Neural cell (in vitro differentiated cells): ENCODE data around the gene LGALS1. TPM values are rescaled to one million over a fixed set of nuclear protein-coding genes. Genes with fewer than 3 reads are reported as not detected.

Source experiments
- H2AFZ ChIP-seq: fragments of 200-600, 300-800 bp; sonication (generic), shearing (Covaris generic); 2 replicates; pipeline ENCODE4 v1.6.0; 2014; ENCODE audit warnings: low read depth, mild to moderate bottlenecking, antibody characterized with exemption, low read length, moderate library complexity
- H3F3A ChIP-seq: fragments of 200-600 bp; shearing (Covaris generic); 2 replicates; pipeline ENCODE4 v1.6.1; 2016; ENCODE audit warnings: mild to moderate bottlenecking, moderate library complexity, mixed read lengths, antibody characterized with exemption, low read length; ENCODE audit not compliant: insufficient read depth, poor library complexity, severe bottlenecking
- H3K27ac ChIP-seq: fragments of 200-600, 300-800 bp; sonication (generic), shearing (Covaris generic); 2 replicates; pipeline ENCODE4 v1.5.1; 2014; ENCODE audit warnings: mild to moderate bottlenecking, low read length, moderate library complexity
- H3K27me3 ChIP-seq: fragments of 300-800, 200-600 bp; sonication (generic), shearing (Covaris generic); 2 replicates; pipeline ENCODE4 v1.6.0; 2014; ENCODE audit warnings: mild to moderate bottlenecking, low read depth, low read length, moderate library complexity; ENCODE audit not compliant: insufficient read depth
- H3K36me3 ChIP-seq: fragments of 300-800, 200-600 bp; sonication (generic), shearing (Covaris generic); 2 replicates; pipeline ENCODE4 v1.5.1; 2014; ENCODE audit warnings: mild to moderate bottlenecking, antibody characterized with exemption, low read length, moderate library complexity; ENCODE audit not compliant: insufficient read depth
- H3K4me2 ChIP-seq: fragments of 300-800, 200-600 bp; sonication (generic), shearing (Covaris generic); 2 replicates; pipeline ENCODE4 v1.6.0; 2014; ENCODE audit warnings: mild to moderate bottlenecking, low read length
- H3K4me3 ChIP-seq: fragments of 300-800, 200-600 bp; sonication (generic), shearing (Covaris generic); 2 replicates; pipeline ENCODE4 v1.5.1; 2014; ENCODE audit warnings: mild to moderate bottlenecking, low read length, moderate library complexity
- H3K79me2 ChIP-seq: fragments of 200-600 bp; shearing (Covaris generic); replicated peaks from 2 replicates; pipeline ENCODE4 v1.6.0; 2014; ENCODE audit warnings: mild to moderate bottlenecking, low read length, moderate library complexity; ENCODE audit not compliant: insufficient read depth
- H3K9ac ChIP-seq: fragments of 300-800, 200-600 bp; sonication (generic), shearing (Covaris generic); 2 replicates; pipeline ENCODE4 v1.6.1; 2016; ENCODE audit warnings: mild to moderate bottlenecking, low read length, mixed read lengths
- H3K9me2 ChIP-seq: fragments of 200-600 bp; shearing (Covaris generic); 2 replicates; pipeline ENCODE4 v1.6.1; 2016; ENCODE audit warnings: mild to moderate bottlenecking, low read length, mixed read lengths; ENCODE audit not compliant: insufficient read depth
- H3K9me3 ChIP-seq: fragments of 200-600, 300-800 bp; sonication (generic), shearing (Covaris generic); 2 replicates; pipeline ENCODE4 v1.6.1; 2016; ENCODE audit warnings: mild to moderate bottlenecking, mixed run types, low read length, moderate library complexity, mixed read lengths
- H4K20me1 ChIP-seq: fragments of 200-600 bp; shearing (Covaris generic); 2 replicates; pipeline ENCODE4 v1.6.1; 2016; ENCODE audit warnings: mild to moderate bottlenecking, mixed run types; ENCODE audit not compliant: insufficient read depth
- CTCF ChIP-seq: fragments of 450-650 bp; IDR thresholded peaks from 2 replicates; pipeline ENCODE4 v1.5.1; 2014; ENCODE audit warnings: antibody characterized with exemption, mild to moderate bottlenecking, moderate library complexity; ENCODE audit not compliant: poor library complexity, severe bottlenecking
- EP300 ChIP-seq: fragments of 450-650 bp; conservative IDR thresholded peaks from 2 replicates; pipeline ENCODE4 v1.6.1; 2014; ENCODE audit warnings: antibody characterized with exemption, mild to moderate bottlenecking, moderate library complexity; ENCODE audit not compliant: poor library complexity, severe bottlenecking
- EZH2 ChIP-seq: fragments of 200-600, 300-800 bp; shearing (Covaris generic), sonication (generic); IDR thresholded peaks from 2 replicates; pipeline ENCODE4 v1.6.1; 2014; ENCODE audit warnings: antibody characterized with exemption, low read length, borderline replicate concordance, mild to moderate bottlenecking; ENCODE audit not compliant: insufficient read depth, poor library complexity, severe bottlenecking
- MXI1 ChIP-seq: fragments of 450-650 bp; conservative IDR thresholded peaks from 2 replicates; pipeline ENCODE4 v1.6.1; 2014; ENCODE audit warnings: antibody characterized with exemption, mild to moderate bottlenecking; ENCODE audit not compliant: poor library complexity, severe bottlenecking
- POLR2AphosphoS5 ChIP-seq: IDR thresholded peaks from 2 replicates; pipeline ENCODE4 v1.6.1; 2012
- RAD21 ChIP-seq: fragments of 450-650 bp; conservative IDR thresholded peaks from 2 replicates; pipeline ENCODE4 v1.6.1; 2014; ENCODE audit warnings: antibody characterized with exemption, mild to moderate bottlenecking, moderate library complexity
- SMC3 ChIP-seq: fragments of 450-650 bp; conservative IDR thresholded peaks from 2 replicates; pipeline ENCODE4 v1.6.1; 2014; ENCODE audit warnings: antibody characterized with exemption, mild to moderate bottlenecking, moderate library complexity; ENCODE audit not compliant: poor library complexity
- TAF1 ChIP-seq: IDR thresholded peaks from 2 replicates; pipeline ENCODE4 v1.6.1; 2012; ENCODE audit warnings: low read depth
- polyA plus RNA-seq: library from polyadenylated mRNA; depleted of rRNA; stranded (reverse); fragments of >200 nt; gene quantifications from 2 replicates; pipeline ENCODE4 v1.2.3, GENCODE V29; 2014
- small RNA-seq, 3 experiments: library from RNA; depleted of rRNA; stranded (forward); fragments of <200 nt; gene quantifications; one replicate each; pipeline ENCODE3, GENCODE V24; 2012
- TF ChIP-seq, protein P1 (sequence below): IDR thresholded peaks from 2 replicates; pipeline ENCODE4 v1.6.1; 2012; ENCODE audit warnings: borderline replicate concordance

Gene LGALS1
- polyA plus RNA-seq, 1 donor from 2014 or later: not detected

- H3K9me2 ChIP-seq: no peaks in the 10 kb centered on the region
- no peak overlapping the region for H3K4me2 ChIP-seq
- no peaks in the 10 kb centered on the region for H3K27me3 ChIP-seq
- no peaks in the 10 kb centered on the region for H3F3A ChIP-seq
- no peaks in the 10 kb centered on the region for H3K36me3 ChIP-seq
- H3K79me2 ChIP-seq: no peaks in the 10 kb centered on the region
- no peaks in the 10 kb centered on the region for H3K9me3 ChIP-seq
- TF ChIP-seq CTCF (no peak), POLR2AphosphoS5 (no peak), TAF1 (no peak), EP300 (no peak), SMC3 (no peak), MXI1 (no peak), RAD21 (no peak), EZH2 (no peak)
- TF ChIP-seq, protein P1, sequence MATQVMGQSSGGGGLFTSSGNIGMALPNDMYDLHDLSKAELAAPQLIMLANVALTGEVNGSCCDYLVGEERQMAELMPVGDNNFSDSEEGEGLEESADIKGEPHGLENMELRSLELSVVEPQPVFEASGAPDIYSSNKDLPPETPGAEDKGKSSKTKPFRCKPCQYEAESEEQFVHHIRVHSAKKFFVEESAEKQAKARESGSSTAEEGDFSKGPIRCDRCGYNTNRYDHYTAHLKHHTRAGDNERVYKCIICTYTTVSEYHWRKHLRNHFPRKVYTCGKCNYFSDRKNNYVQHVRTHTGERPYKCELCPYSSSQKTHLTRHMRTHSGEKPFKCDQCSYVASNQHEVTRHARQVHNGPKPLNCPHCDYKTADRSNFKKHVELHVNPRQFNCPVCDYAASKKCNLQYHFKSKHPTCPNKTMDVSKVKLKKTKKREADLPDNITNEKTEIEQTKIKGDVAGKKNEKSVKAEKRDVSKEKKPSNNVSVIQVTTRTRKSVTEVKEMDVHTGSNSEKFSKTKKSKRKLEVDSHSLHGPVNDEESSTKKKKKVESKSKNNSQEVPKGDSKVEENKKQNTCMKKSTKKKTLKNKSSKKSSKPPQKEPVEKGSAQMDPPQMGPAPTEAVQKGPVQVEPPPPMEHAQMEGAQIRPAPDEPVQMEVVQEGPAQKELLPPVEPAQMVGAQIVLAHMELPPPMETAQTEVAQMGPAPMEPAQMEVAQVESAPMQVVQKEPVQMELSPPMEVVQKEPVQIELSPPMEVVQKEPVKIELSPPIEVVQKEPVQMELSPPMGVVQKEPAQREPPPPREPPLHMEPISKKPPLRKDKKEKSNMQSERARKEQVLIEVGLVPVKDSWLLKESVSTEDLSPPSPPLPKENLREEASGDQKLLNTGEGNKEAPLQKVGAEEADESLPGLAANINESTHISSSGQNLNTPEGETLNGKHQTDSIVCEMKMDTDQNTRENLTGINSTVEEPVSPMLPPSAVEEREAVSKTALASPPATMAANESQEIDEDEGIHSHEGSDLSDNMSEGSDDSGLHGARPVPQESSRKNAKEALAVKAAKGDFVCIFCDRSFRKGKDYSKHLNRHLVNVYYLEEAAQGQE: no peak
- H2AFZ ChIP-seq: no peak overlapping the region
- no peak overlapping the region for H3K27ac ChIP-seq
- H3K4me3 ChIP-seq: no peak overlapping the region
- H4K20me1 ChIP-seq: no peaks in the 10 kb centered on the region
- H3K9ac ChIP-seq: no peak overlapping the region
Observed at GRCh38 chr22:37728620-37729019, 53.2 kb downstream of the LGALS1 start.

Small RNA genes within 50 kb of the gene (small RNA-seq; reads per million reads assigned to genes)
- 0 to 0.03 (median 0) reads per million in 3 experiments for gene RN7SL385P

Other genes with a start within 250 kb of the LGALS1 start
- gene ELFN2, start 248.2 kb upstream of the LGALS1 start, polyA plus RNA-seq: 4.4 and 5.2 TPM in 2 replicates
- gene MFNG, start 189.3 kb upstream of the LGALS1 start, polyA plus RNA-seq: 0.17 TPM in 1 of 2 replicates, not detected in the other
- gene CARD10, start 156.2 kb upstream of the LGALS1 start, polyA plus RNA-seq: 0.36 TPM in 1 of 2 replicates, not detected in the other
- 0.24 TPM in 1 of 2 replicates, not detected in the other for gene CDC42EP1, start 115.2 kb upstream of the LGALS1 start, polyA plus RNA-seq
- gene LGALS2, start 95.5 kb upstream of the LGALS1 start, polyA plus RNA-seq: not detected in 2 replicates
- 57.5 and 62.2 TPM in 2 replicates for gene GGA1, start 66.8 kb upstream of the LGALS1 start, polyA plus RNA-seq
- gene SH3BP1, start 36.0 kb upstream of the LGALS1 start, polyA plus RNA-seq: 0.63 TPM in 1 of 2 replicates, not detected in the other
- gene PDXP, start 16.9 kb upstream of the LGALS1 start, polyA plus RNA-seq: 108 and 129 TPM in 2 replicates
- gene NOL12, start 10.7 kb downstream of the LGALS1 start, polyA plus RNA-seq: 77.5 and 90.0 TPM in 2 replicates
- 9.2 and 16.2 TPM in 2 replicates for gene TRIOBP, start 21.4 kb downstream of the LGALS1 start, polyA plus RNA-seq
- 12.2 and 13.0 TPM in 2 replicates for gene GCAT, start 132.3 kb downstream of the LGALS1 start, polyA plus RNA-seq
- gene GALR3, start 147.7 kb downstream of the LGALS1 start, polyA plus RNA-seq: 0.73 TPM in 1 of 2 replicates, not detected in the other
- 92.4 and 127 TPM in 2 replicates for gene ANKRD54, start 168.7 kb downstream of the LGALS1 start, polyA plus RNA-seq
- gene EIF3L, start 173.8 kb downstream of the LGALS1 start, polyA plus RNA-seq: 352 and 396 TPM in 2 replicates
- gene MICALL1, start 230.7 kb downstream of the LGALS1 start, polyA plus RNA-seq: 11.4 and 13.0 TPM in 2 replicates